Measurements from ENCODE around the gene CDS2.

GRCh38 chr20:5170341-5170740, 43.5 kb downstream of the CDS2 start:
- TF ChIP-seq POLR2A (IDR thresholded peaks at IDR 0.05; ENCODE audit: low read length) (no peak), GATA1 (IDR thresholded peaks at IDR 0.05; ENCODE audit: low read depth, low read length) (no peak)

All from erythroblast (primary cell).